Renal cortical epithelial cell (primary cell): Measurements from ENCODE around the gene EMX2. TPM values are rescaled to one million over a fixed set of nuclear protein-coding genes. Genes with fewer than 3 reads are reported as not detected.
"Not testable (repeated sequence)": the region's sequence is repeated elsewhere in the genome, so short reads cannot be mapped to it uniquely, and the experiment has no call there.

Experiments
- DNase-seq: peaks from one replicate; pipeline ENCODE4 v3.0.0-alpha.2; 2011; ENCODE audit warnings: low read depth
- total RNA-seq: library from RNA; depleted of rRNA; stranded (reverse); fragments of >200 nt; gene quantifications from 2 replicates; pipeline ENCODE4 v1.2.3, GENCODE V29; 2014

The EMX2 gene
- total RNA-seq, 1 donor from 2014 or later = 15.9 TPM

- DNase-seq = no peak
These were observed 18.4 kb downstream of the EMX2 start for GRCh38 chr10:117560942-117561341.

GRCh38 chr10:117562220-117562619 lies 19.7 kb downstream of the EMX2 start:
- DNase-seq = no peak

GRCh38 chr10:117562896-117563737 lies 20.6 kb downstream of the EMX2 start:
- DNase-seq = no peak

- DNase-seq = no peak
These were observed 21.2 kb downstream of the EMX2 start for GRCh38 chr10:117563780-117564179.

- no peak for DNase-seq
These were observed 22.5 kb downstream of the EMX2 start for GRCh38 chr10:117565068-117565467.

- no peak for DNase-seq
These were observed 25.8 kb downstream of the EMX2 start for GRCh38 chr10:117568334-117568733.

GRCh38 chr10:117569610-117570390 lies 27.3 kb downstream of the EMX2 start:
- no peak for DNase-seq

- DNase-seq = no peak
These were observed 28.3 kb downstream of the EMX2 start for GRCh38 chr10:117570880-117571279.

- no peak for DNase-seq
These were observed 32.1 kb downstream of the EMX2 start for GRCh38 chr10:117574498-117575146.

- DNase-seq = no peak
These were observed 35.9 kb downstream of the EMX2 start for GRCh38 chr10:117578490-117578889.

- no peak for DNase-seq
These were observed 36.5 kb downstream of the EMX2 start for GRCh38 chr10:117578999-117579590.

- DNase-seq = no peak
These were observed 39.4 kb downstream of the EMX2 start for GRCh38 chr10:117581961-117582360.

GRCh38 chr10:117584831-117585230 lies 42.3 kb downstream of the EMX2 start:
- not testable (repeated sequence) for DNase-seq

- no peak for DNase-seq
These were observed 44.5 kb downstream of the EMX2 start for GRCh38 chr10:117587036-117587435.

- no peak for DNase-seq
These were observed 47.7 kb downstream of the EMX2 start for GRCh38 chr10:117590101-117590875.

GRCh38 chr10:117591043-117591442 lies 48.5 kb downstream of the EMX2 start:
- DNase-seq = no peak

GRCh38 chr10:117594722-117595121 lies 52.2 kb downstream of the EMX2 start:
- peak; percentile 7 for DNase-seq

GRCh38 chr10:117596706-117597105 lies 54.2 kb downstream of the EMX2 start:
- no peak for DNase-seq

- no peak for DNase-seq
These were observed 54.7 kb downstream of the EMX2 start for GRCh38 chr10:117597216-117597615.
